GM18858 (cell line): ENCODE results near the gene ANO10.

Experiments
- ATAC-seq: cut with Tn5 transposase; IDR thresholded peaks from one replicate; pipeline ENCODE4 v1.9.1; 2021; ENCODE audit not compliant: unreplicated experiment

Gene ANO10

DNA sequence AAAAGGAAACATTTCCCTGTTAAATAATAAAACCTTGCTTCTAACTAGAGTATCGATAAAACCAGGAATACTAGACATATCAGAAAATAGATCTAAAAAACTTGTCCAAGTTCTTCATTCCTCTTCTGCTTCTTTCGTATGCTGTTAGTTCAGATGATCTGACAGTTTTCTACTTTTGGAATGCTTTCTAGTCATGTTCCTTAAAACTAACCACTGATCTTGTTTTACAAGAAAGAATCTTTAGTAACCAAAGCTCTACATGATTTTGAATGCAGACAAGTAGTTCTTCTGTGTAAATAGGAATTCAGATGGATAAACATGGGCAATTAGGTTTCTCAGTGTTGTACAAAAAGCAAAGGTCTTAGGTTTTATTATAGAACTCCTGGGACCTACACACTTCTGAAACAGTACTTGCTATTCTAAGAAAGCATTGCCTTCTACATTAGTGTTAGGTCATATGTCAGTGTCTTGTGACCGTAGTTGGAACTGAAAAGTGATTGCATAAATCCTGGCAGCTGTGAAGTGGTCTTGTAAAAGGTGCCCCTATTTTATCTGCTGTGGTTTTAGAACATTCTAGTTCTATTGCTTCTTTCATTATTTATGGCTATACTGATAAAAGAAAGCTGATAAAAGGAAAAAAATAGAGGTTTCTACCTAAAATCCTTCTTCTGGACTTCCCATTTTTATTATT, 294.8 kb downstream of the ANO10 start:
- no peak for ATAC-seq

DNA sequence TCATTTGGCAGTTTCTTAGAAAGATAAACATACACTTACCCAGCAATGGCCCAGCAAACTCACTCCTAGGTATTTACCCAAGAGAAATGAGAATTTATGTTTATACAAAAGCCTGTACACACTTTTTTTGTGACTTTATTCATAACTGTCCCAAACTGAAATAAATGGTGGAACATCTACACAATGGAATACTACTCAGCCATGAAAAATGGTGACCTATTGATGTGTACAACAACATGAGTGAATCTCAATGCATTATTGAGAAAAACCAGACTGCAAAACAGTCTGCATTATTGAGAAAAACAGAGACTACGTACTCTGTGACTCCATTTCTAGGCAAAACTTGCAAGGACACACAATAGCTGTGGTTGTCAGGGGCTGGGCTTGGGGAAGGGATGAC, 298.3 kb downstream of the ANO10 start:
- no peak for ATAC-seq

DNA sequence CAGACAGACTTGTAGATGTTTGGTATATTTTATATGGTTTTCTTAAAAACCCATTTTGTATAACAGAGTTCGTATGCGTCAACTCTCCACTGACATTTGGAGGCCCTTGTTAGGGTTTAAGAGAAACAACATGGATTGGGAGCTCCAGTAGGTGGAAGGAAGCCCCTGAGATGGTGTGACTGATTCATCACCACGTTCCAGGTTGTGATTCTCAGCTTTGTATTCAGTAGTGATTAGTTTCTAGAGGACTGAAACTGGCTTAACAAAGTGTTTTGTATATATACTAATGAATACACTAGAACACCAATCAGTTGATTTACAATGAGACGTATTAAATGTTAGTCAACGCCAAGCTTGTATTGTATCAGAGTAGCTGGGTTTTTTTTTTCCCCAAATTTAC, 301.5 kb downstream of the ANO10 start:
- ATAC-seq, result no peak

DNA sequence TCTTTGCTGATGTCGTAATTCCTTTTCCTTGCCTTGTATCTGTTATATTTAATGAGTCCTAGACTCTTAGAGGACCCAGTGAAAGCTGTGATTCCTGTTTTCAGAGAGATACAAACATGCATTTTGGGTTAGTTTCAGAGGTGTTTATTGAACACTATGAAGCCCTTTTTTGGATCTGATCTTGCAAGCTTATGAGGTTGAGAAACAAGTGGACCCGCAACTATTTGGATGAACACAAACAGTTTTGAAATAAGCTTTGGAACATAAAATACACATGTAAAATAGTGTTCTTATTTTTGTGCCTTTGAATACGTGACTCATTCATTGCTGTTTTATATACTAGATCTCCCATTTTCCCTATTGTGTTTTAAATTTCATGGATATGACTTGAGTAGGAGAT, 302.0 kb downstream of the ANO10 start:
- ATAC-seq, result no peak

DNA sequence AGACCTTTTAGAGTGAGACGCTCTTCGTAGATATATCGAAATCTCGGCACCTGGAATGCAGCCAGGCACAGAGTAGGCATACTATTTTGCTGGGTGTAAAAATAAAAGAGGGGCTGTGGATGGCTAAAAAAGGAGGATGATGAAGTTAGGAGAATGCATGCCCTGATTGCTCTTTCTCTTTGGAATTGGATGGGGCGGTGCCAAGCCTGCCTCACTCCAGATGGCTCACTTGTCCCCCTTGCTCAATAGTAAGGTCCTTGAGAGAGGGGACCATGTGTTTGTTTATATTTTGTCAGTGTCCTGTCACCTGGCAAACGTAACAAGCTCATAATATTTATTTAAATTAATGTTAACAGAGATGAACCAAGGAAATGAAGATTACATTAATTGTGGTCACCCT, 302.4 kb downstream of the ANO10 start:
- ATAC-seq, result no peak

DNA sequence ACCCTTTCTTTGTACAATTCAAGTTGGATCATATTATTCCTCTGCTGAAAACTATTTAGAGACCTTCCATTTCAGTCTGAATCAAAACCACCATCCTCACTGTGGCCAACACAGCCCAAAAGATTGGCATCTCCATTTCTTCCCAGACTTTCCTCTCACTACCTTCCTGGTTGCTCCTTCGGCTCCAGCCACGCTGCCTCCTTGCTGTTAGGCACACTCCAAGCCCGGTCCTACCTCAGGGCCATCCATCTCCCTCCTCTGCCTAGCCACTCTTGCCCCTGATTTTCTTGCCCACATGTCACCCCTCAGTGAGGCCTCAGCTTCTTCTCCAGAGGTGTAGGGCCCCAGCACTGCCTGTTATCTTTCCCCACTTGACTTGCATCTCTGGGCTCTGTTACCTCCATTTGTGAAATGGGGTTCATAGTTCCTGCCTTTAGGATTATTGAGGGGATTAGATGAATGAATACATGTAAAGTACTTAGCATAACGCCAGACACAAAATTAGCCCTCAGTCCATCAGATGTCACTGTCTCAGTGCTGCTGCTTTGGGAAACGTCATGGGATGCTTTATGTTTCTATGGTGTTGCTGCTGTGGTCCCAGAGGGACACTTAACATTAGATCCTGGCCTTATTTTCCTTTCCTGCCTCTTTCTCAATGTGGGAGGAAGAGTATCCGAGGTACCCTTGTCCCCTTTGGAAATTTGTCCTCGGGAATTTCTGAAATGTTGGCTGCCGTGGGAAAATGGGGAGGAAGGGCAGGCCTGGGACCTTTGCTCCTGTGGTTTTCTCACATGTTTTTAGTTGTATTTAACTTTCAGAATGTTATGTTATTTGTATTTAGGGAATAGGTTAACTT, 304.1 kb downstream of the ANO10 start:
- no peak for ATAC-seq

DNA sequence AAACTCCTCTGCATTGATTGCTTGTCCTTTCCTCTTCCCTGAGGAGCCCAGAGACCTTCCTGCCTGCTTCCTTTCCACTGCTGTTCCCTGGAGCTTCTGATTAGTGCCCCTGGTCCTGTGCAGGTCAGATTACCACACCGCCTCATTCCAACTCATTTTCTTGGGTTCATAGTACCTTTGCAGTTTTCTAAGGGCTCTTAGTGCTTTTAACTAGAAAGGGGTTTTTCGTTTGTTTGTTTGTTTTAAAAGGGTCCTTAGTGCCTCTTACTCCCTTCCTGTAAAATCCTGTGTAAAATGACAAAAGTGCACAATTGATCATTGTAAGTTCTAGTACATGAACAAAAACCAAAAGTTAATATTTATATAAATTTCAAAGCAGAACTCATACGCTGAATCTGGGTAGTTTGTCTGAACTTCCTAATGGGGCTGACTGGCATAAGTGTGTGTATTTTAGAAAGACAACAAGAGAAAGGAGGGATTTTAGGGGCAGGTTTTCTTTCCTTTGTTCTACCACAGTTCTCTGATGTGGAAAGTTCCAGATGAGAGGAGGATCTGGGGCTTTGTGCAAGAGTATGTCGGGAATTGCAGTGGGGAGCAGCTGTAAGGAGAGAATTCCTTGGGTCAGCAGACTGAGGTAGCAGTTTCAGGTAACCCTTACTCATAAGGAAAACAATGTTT, 304.9 kb downstream of the ANO10 start:
- no peak for ATAC-seq
